ENCODE measurements around the gene CTF1. TPM values are rescaled to one million over a fixed set of nuclear protein-coding genes. Genes with fewer than 3 reads are reported as not detected.

Gene CTF1
- total and polyA plus RNA-seq, 10 of the 15 experiments (the other 5 are each of a cell fraction or from before 2014, with no cell fraction given), result 0.04 to 0.46 (median 0.11) TPM; not detected in 3

MicroRNA genes within 50 kb of the gene (microRNA counts, 767-probe panel; counts per million panel counts)
- 1,244 counts per million, percentile 41 among the panel's probes with 10 or more counts for microRNA hsa-miR-762

Small RNA genes lying within 50 kb of the gene (microRNA-seq; reads per million reads assigned to microRNA genes)
- gene MIR4519 (7.5 reads per million, percentile 38 among the genes with 10 or more reads in this experiment), gene MIR762 (3.2 reads per million, percentile 17 among the genes with 10 or more reads in this experiment)

Small RNA genes lying within 50 kb of the gene (small RNA-seq; reads per million reads assigned to genes)
- not detected for gene AC135048.1
- not detected for gene MIR4519
- not detected for gene MIR762

Other genes starting within 250 kb of the CTF1 start
Only the 7 nearest of the 21 such genes appear.
- gene ZNF629, start 109.4 kb upstream of the CTF1 start, total RNA-seq (2014; rRNA removed), result 0.51 and 0.54 TPM in 2 replicates
- 0.28 and 0.45 TPM in 2 replicates for gene ZNF629, start 109.4 kb upstream of the CTF1 start, total RNA-seq (2014; rRNA removed; fragmentation: Illumina TruSeq; extraction: Trizol)
- 0.69 and 0.77 TPM in 2 replicates for gene ZNF629, start 109.4 kb upstream of the CTF1 start, total RNA-seq (2021)
- gene ZNF629, start 109.4 kb upstream of the CTF1 start, polyA plus RNA-seq (2011; rRNA removed), result 0.06 and 0.12 TPM in 2 replicates
- gene ZNF629, start 109.4 kb upstream of the CTF1 start, polyA plus RNA-seq (2014; fragmentation: Illumina TruSeq; extraction: Trizol), result 0.48 and 0.59 TPM in 2 replicates
- gene ZNF629, start 109.4 kb upstream of the CTF1 start, polyA plus RNA-seq (2014; fragmentation: Nextera tagmentation; extraction: Ambion mirVana), result under 1 TPM; 0.02 to 0.07 TPM
- 0.35 and 0.38 TPM in 2 replicates for gene ZNF629, start 109.4 kb upstream of the CTF1 start, polyA plus RNA-seq (2014; rRNA removed)
- gene ZNF629, start 109.4 kb upstream of the CTF1 start, polyA plus RNA-seq (2016; fragmentation: Nextera tagmentation; extraction: Ambion mirVana), result under 1 TPM; 0.32 to 0.62 TPM
- 21.7 and 30.5 TPM in 2 replicates for gene BCL7C, start 2.5 kb upstream of the CTF1 start, total RNA-seq (2014; rRNA removed)
- 9.0 and 12.0 TPM in 2 replicates for gene BCL7C, start 2.5 kb upstream of the CTF1 start, total RNA-seq (2014; rRNA removed; fragmentation: Illumina TruSeq; extraction: Trizol)
- 20.2 and 20.3 TPM in 2 replicates for gene BCL7C, start 2.5 kb upstream of the CTF1 start, total RNA-seq (2021)
- gene BCL7C, start 2.5 kb upstream of the CTF1 start, polyA plus RNA-seq (2011; rRNA removed), result 10.5 and 15.3 TPM in 2 replicates
- 2.6 and 8.5 TPM in 2 replicates for gene BCL7C, start 2.5 kb upstream of the CTF1 start, polyA plus RNA-seq (2014; fragmentation: Illumina TruSeq; extraction: Trizol)
- 1 to 10 TPM; 1.1 to 2.1 TPM for gene BCL7C, start 2.5 kb upstream of the CTF1 start, polyA plus RNA-seq (2014; fragmentation: Nextera tagmentation; extraction: Ambion mirVana)
- gene BCL7C, start 2.5 kb upstream of the CTF1 start, polyA plus RNA-seq (2014; rRNA removed), result 28.1 and 37.3 TPM in 2 replicates
- gene BCL7C, start 2.5 kb upstream of the CTF1 start, polyA plus RNA-seq (2016; fragmentation: Nextera tagmentation; extraction: Ambion mirVana), result 10 to 100 TPM in 1 of 2 experiments, 1 to 10 TPM in 1; 9.7 to 26.6 TPM
- 19.8 and 23.6 TPM in 2 replicates for gene FBXL19, start 27.0 kb downstream of the CTF1 start, total RNA-seq (2014; rRNA removed)
- gene FBXL19, start 27.0 kb downstream of the CTF1 start, total RNA-seq (2014; rRNA removed; fragmentation: Illumina TruSeq; extraction: Trizol), result 6.2 and 6.8 TPM in 2 replicates
- 27.5 and 32.1 TPM in 2 replicates for gene FBXL19, start 27.0 kb downstream of the CTF1 start, total RNA-seq (2021)
- 4.7 and 11.5 TPM in 2 replicates for gene FBXL19, start 27.0 kb downstream of the CTF1 start, polyA plus RNA-seq (2011; rRNA removed)
- 1.5 and 3.8 TPM in 2 replicates for gene FBXL19, start 27.0 kb downstream of the CTF1 start, polyA plus RNA-seq (2014; fragmentation: Illumina TruSeq; extraction: Trizol)
- gene FBXL19, start 27.0 kb downstream of the CTF1 start, polyA plus RNA-seq (2014; fragmentation: Nextera tagmentation; extraction: Ambion mirVana), result under 1 TPM in 1 of 2 experiments, not detected in 1; 0.02 TPM
- 15.5 and 18.7 TPM in 2 replicates for gene FBXL19, start 27.0 kb downstream of the CTF1 start, polyA plus RNA-seq (2014; rRNA removed)
- under 1 TPM; 0.66 TPM for gene FBXL19, start 27.0 kb downstream of the CTF1 start, polyA plus RNA-seq (2016; fragmentation: Nextera tagmentation; extraction: Ambion mirVana)
- 19.5 and 22.4 TPM in 2 replicates for gene ORAI3, start 52.5 kb downstream of the CTF1 start, total RNA-seq (2014; rRNA removed)
- 7.0 and 7.2 TPM in 2 replicates for gene ORAI3, start 52.5 kb downstream of the CTF1 start, total RNA-seq (2014; rRNA removed; fragmentation: Illumina TruSeq; extraction: Trizol)
- gene ORAI3, start 52.5 kb downstream of the CTF1 start, total RNA-seq (2021), result 17.3 TPM in 2 replicates
- gene ORAI3, start 52.5 kb downstream of the CTF1 start, polyA plus RNA-seq (2011; rRNA removed), result 8.3 and 15.2 TPM in 2 replicates
- 5.6 and 8.6 TPM in 2 replicates for gene ORAI3, start 52.5 kb downstream of the CTF1 start, polyA plus RNA-seq (2014; fragmentation: Illumina TruSeq; extraction: Trizol)
- 1 to 10 TPM; 3.4 to 8.5 TPM for gene ORAI3, start 52.5 kb downstream of the CTF1 start, polyA plus RNA-seq (2014; fragmentation: Nextera tagmentation; extraction: Ambion mirVana)
- gene ORAI3, start 52.5 kb downstream of the CTF1 start, polyA plus RNA-seq (2014; rRNA removed), result 18.6 and 19.7 TPM in 2 replicates
- 10 to 100 TPM; 21.3 to 21.9 TPM for gene ORAI3, start 52.5 kb downstream of the CTF1 start, polyA plus RNA-seq (2016; fragmentation: Nextera tagmentation; extraction: Ambion mirVana)
- 1.7 and 3.6 TPM in 2 replicates for gene SETD1A, start 61.1 kb downstream of the CTF1 start, total RNA-seq (2014; rRNA removed)
- 2.0 and 2.1 TPM in 2 replicates for gene SETD1A, start 61.1 kb downstream of the CTF1 start, total RNA-seq (2014; rRNA removed; fragmentation: Illumina TruSeq; extraction: Trizol)
- gene SETD1A, start 61.1 kb downstream of the CTF1 start, total RNA-seq (2021), result 20.6 and 25.9 TPM in 2 replicates
- 0.37 and 1.5 TPM in 2 replicates for gene SETD1A, start 61.1 kb downstream of the CTF1 start, polyA plus RNA-seq (2011; rRNA removed)
- gene SETD1A, start 61.1 kb downstream of the CTF1 start, polyA plus RNA-seq (2014; fragmentation: Illumina TruSeq; extraction: Trizol), result 8.9 and 11.4 TPM in 2 replicates
- under 1 TPM; 0.02 to 0.18 TPM for gene SETD1A, start 61.1 kb downstream of the CTF1 start, polyA plus RNA-seq (2014; fragmentation: Nextera tagmentation; extraction: Ambion mirVana)
- gene SETD1A, start 61.1 kb downstream of the CTF1 start, polyA plus RNA-seq (2014; rRNA removed), result 10.6 and 15.2 TPM in 2 replicates
- 1 to 10 TPM; 6.1 to 7.4 TPM for gene SETD1A, start 61.1 kb downstream of the CTF1 start, polyA plus RNA-seq (2016; fragmentation: Nextera tagmentation; extraction: Ambion mirVana)
- 1.0 and 1.3 TPM in 2 replicates for gene HSD3B7, start 88.6 kb downstream of the CTF1 start, total RNA-seq (2014; rRNA removed)
- gene HSD3B7, start 88.6 kb downstream of the CTF1 start, total RNA-seq (2014; rRNA removed; fragmentation: Illumina TruSeq; extraction: Trizol), result 0.18 and 0.32 TPM in 2 replicates
- 1.1 and 1.3 TPM in 2 replicates for gene HSD3B7, start 88.6 kb downstream of the CTF1 start, total RNA-seq (2021)
- gene HSD3B7, start 88.6 kb downstream of the CTF1 start, polyA plus RNA-seq (2011; rRNA removed), result 0.27 and 0.65 TPM in 2 replicates
- gene HSD3B7, start 88.6 kb downstream of the CTF1 start, polyA plus RNA-seq (2014; fragmentation: Illumina TruSeq; extraction: Trizol), result 0.17 and 0.48 TPM in 2 replicates
- gene HSD3B7, start 88.6 kb downstream of the CTF1 start, polyA plus RNA-seq (2014; fragmentation: Nextera tagmentation; extraction: Ambion mirVana), result under 1 TPM; 0.18 to 0.40 TPM
- gene HSD3B7, start 88.6 kb downstream of the CTF1 start, polyA plus RNA-seq (2014; rRNA removed), result 1.5 and 1.8 TPM in 2 replicates
- under 1 TPM in 1 of 2 experiments, not detected in 1; 0.46 TPM for gene HSD3B7, start 88.6 kb downstream of the CTF1 start, polyA plus RNA-seq (2016; fragmentation: Nextera tagmentation; extraction: Ambion mirVana)
- gene STX1B, start 114.0 kb downstream of the CTF1 start, total RNA-seq (2014; rRNA removed), result 0.56 and 1.9 TPM in 2 replicates
- gene STX1B, start 114.0 kb downstream of the CTF1 start, total RNA-seq (2014; rRNA removed; fragmentation: Illumina TruSeq; extraction: Trizol), result 1.5 and 2.3 TPM in 2 replicates
- 2.2 and 2.4 TPM in 2 replicates for gene STX1B, start 114.0 kb downstream of the CTF1 start, total RNA-seq (2021)
- gene STX1B, start 114.0 kb downstream of the CTF1 start, polyA plus RNA-seq (2011; rRNA removed), result 1.7 and 2.0 TPM in 2 replicates
- gene STX1B, start 114.0 kb downstream of the CTF1 start, polyA plus RNA-seq (2014; fragmentation: Illumina TruSeq; extraction: Trizol), result 1.5 and 3.3 TPM in 2 replicates
- gene STX1B, start 114.0 kb downstream of the CTF1 start, polyA plus RNA-seq (2014; fragmentation: Nextera tagmentation; extraction: Ambion mirVana), result under 1 TPM; 0.22 to 0.66 TPM
- gene STX1B, start 114.0 kb downstream of the CTF1 start, polyA plus RNA-seq (2014; rRNA removed), result 2.5 and 3.1 TPM in 2 replicates
- gene STX1B, start 114.0 kb downstream of the CTF1 start, polyA plus RNA-seq (2016; fragmentation: Nextera tagmentation; extraction: Ambion mirVana), result under 1 TPM; 0.29 to 0.71 TPM

Measured in GM12878 (cell line).